Germinal center (tissue), 1 donor: Measurements from ENCODE around the gene SLC6A20.

Experiments used
- DNase-seq: peaks from one replicate; pipeline ENCODE4 v3.0.0; 2012; ENCODE audit warnings: mixed read lengths, low spot score

The SLC6A20 gene

GRCh38 chr3:45802146-45802545, 5.8 kb upstream of the SLC6A20 start:
- no peak for DNase-seq

GRCh38 chr3:45800611-45801010, 4.3 kb upstream of the SLC6A20 start:
- DNase-seq = no peak

- DNase-seq = no peak
Measured at GRCh38 chr3:45799586-45799985, 3.2 kb upstream of the SLC6A20 start.

GRCh38 chr3:45798034-45798433, 1.7 kb upstream of the SLC6A20 start:
- no peak for DNase-seq

- DNase-seq = no peak
Measured at GRCh38 chr3:45796902-45797637, 734 bp upstream of the SLC6A20 start.

- no peak for DNase-seq
Measured at GRCh38 chr3:45795509-45795881, 841 bp downstream of the SLC6A20 start.

GRCh38 chr3:45794660-45795059, 1.7 kb downstream of the SLC6A20 start:
- DNase-seq = no peak

- no peak for DNase-seq
Measured at GRCh38 chr3:45794177-45794560, 2.2 kb downstream of the SLC6A20 start.

- no peak for DNase-seq
Measured at GRCh38 chr3:45793482-45794176, 2.7 kb downstream of the SLC6A20 start.

- no peak for DNase-seq
Measured at GRCh38 chr3:45792516-45793172, 3.7 kb downstream of the SLC6A20 start.

- no peak for DNase-seq
Measured at GRCh38 chr3:45792036-45792435, 4.3 kb downstream of the SLC6A20 start.

- no peak for DNase-seq
Measured at GRCh38 chr3:45790596-45790995, 5.7 kb downstream of the SLC6A20 start.

- DNase-seq = no peak
Measured at GRCh38 chr3:45789235-45789812, 7.0 kb downstream of the SLC6A20 start.

- no peak for DNase-seq
Measured at GRCh38 chr3:45787551-45787950, 8.8 kb downstream of the SLC6A20 start.

GRCh38 chr3:45786801-45787495, 9.4 kb downstream of the SLC6A20 start:
- no peak for DNase-seq

GRCh38 chr3:45785605-45786150, 10.7 kb downstream of the SLC6A20 start:
- DNase-seq = no peak

GRCh38 chr3:45783667-45784066, 12.7 kb downstream of the SLC6A20 start:
- no peak for DNase-seq

GRCh38 chr3:45782381-45782780, 14.0 kb downstream of the SLC6A20 start:
- no peak for DNase-seq

- DNase-seq = no peak
Measured at GRCh38 chr3:45781841-45782240, 14.5 kb downstream of the SLC6A20 start.

GRCh38 chr3:45781271-45781670, 15.1 kb downstream of the SLC6A20 start:
- no peak for DNase-seq

GRCh38 chr3:45779746-45780735, 16.3 kb downstream of the SLC6A20 start:
- DNase-seq = no peak
